HepG2 (cell line): ENCODE data around the gene TMEM253. TPM values are rescaled to one million over a fixed set of nuclear protein-coding genes. Genes with fewer than 3 reads are reported as not detected.

Source experiments
- CCDC6 ChIP-seq: sonication (generic); formaldehyde crosslinking; IDR thresholded peaks from 2 replicates; pipeline ENCODE4 v1.8.1; 2022; ENCODE audit warnings: mild to moderate bottlenecking, missing genetic modification reagents, moderate library complexity
- ERF ChIP-seq: IDR thresholded peaks from 2 replicates; pipeline ENCODE4 v1.6.1; 2018; ENCODE audit warnings: missing biosample characterization, missing genetic modification reagents
- FOXO1 ChIP-seq: sonication (generic); formaldehyde crosslinking; IDR thresholded peaks from 2 replicates; pipeline ENCODE4 v1.4.0; 2020; ENCODE audit warnings: missing genetic modification reagents
- HNRNPK ChIP-seq: fragments of 200-400 bp; formaldehyde crosslinking; IDR thresholded peaks from 2 replicates; pipeline ENCODE4 v1.6.1; 2018; ENCODE audit warnings: low read length, low read depth, moderate library complexity, mild to moderate bottlenecking; ENCODE audit not compliant: poor library complexity, severe bottlenecking
- MBD4 ChIP-seq: IDR thresholded peaks from 2 replicates; pipeline ENCODE4 v1.6.1; 2012; ENCODE audit warnings: low read length, inconsistent platforms, borderline replicate concordance
- NBN ChIP-seq: fragments of 450-650 bp; conservative IDR thresholded peaks from 2 replicates; pipeline ENCODE4 v1.6.1; 2017
- RFXAP ChIP-seq: sonication (generic); formaldehyde crosslinking; IDR thresholded peaks from 2 replicates; pipeline ENCODE4 v1.4.0; 2020; ENCODE audit warnings: missing genetic modification reagents, borderline replicate concordance
- SNAPC4 ChIP-seq: sonication (generic); formaldehyde crosslinking; IDR thresholded peaks from 2 replicates; pipeline ENCODE4 v1.4.0; 2020; ENCODE audit warnings: mild to moderate bottlenecking, missing genetic modification reagents
- SOX6 ChIP-seq, 2 experiments: fragments of 450-650 bp in 1 of 2; sonication (generic) in 1 of 2; formaldehyde crosslinking in 1 of 2; IDR thresholded peaks; 2 replicates each; pipeline versions ENCODE4 v1.4.0 to v1.6.1; 2017 to 2020; ENCODE audit warnings: antibody characterized with exemption in 1 of 2, mild to moderate bottlenecking in 1 of 2, missing genetic modification reagents in 1 of 2
- THRA ChIP-seq: sonication (generic); formaldehyde crosslinking; IDR thresholded peaks from 2 replicates; pipeline ENCODE4 v1.4.0; 2020; ENCODE audit warnings: missing genetic modification reagents, borderline replicate concordance
- TIGD3 ChIP-seq: sonication (generic); formaldehyde crosslinking; IDR thresholded peaks from 2 replicates; pipeline ENCODE4 v1.5.1; 2020; ENCODE audit warnings: mild to moderate bottlenecking, missing genetic modification reagents, borderline replicate concordance
- TRAFD1 ChIP-seq: sonication (generic); formaldehyde crosslinking; IDR thresholded peaks from 2 replicates; pipeline ENCODE4 v1.5.1; 2020; ENCODE audit warnings: missing genetic modification reagents, mild to moderate bottlenecking, borderline replicate concordance
- UBTF ChIP-seq: sonication (generic); formaldehyde crosslinking; IDR thresholded peaks from 2 replicates; pipeline ENCODE4 v1.4.0; 2020; ENCODE audit warnings: mild to moderate bottlenecking, missing genetic modification reagents
- ZBTB38 ChIP-seq: sonication (generic); formaldehyde crosslinking; IDR thresholded peaks from 2 replicates; pipeline ENCODE4 v1.5.1; 2020; ENCODE audit warnings: mild to moderate bottlenecking, missing genetic modification reagents
- ZNF225 ChIP-seq: sonication (generic); formaldehyde crosslinking; IDR thresholded peaks from 2 replicates; pipeline ENCODE4 v1.4.0; 2020; ENCODE audit warnings: mild to moderate bottlenecking, missing genetic modification reagents
- ZNF44 ChIP-seq: sonication (generic); formaldehyde crosslinking; IDR thresholded peaks from 2 replicates; pipeline ENCODE4 v1.5.1; 2020; ENCODE audit warnings: mild to moderate bottlenecking, missing genetic modification reagents
- ZNF777 ChIP-seq: sonication (generic); formaldehyde crosslinking; IDR thresholded peaks from 2 replicates; pipeline ENCODE4 v1.4.0; 2020; ENCODE audit warnings: missing genetic modification reagents
- polyA plus RNA-seq, 8 experiments: library from polyadenylated mRNA; depleted of rRNA in 3 of 8; stranded (reverse) in 7 of 8; unstranded in 1 of 8; fragments of >200 nt; fragmentation: Illumina TruSeq in 4 of 8; extraction: Trizol in 4 of 8; gene quantifications; 2 replicates each; pipeline versions ENCODE4 v1.2.1 to v1.2.3, GENCODE V29; 2011 to 2016; ENCODE audit warnings: low read depth in 4 of 8, missing spikeins in 1 of 8, mixed read lengths in 1 of 8; ENCODE audit not compliant: insufficient read depth in 1 of 8
- total RNA-seq, 5 experiments: library from RNA; depleted of rRNA; stranded (reverse); fragments of >200 nt; fragmentation: Illumina TruSeq; extraction: Trizol; gene quantifications; 2 replicates each; pipeline ENCODE4 v1.2.3, GENCODE V29; 2016; ENCODE audit warnings: low read depth in 1 of 5

The TMEM253 gene
- total and polyA plus RNA-seq, 2 of the 13 experiments (the other 11 are each of a cell fraction or from before 2014, with no cell fraction given) = 0.29 to 0.45 TPM

- TF ChIP-seq ZNF225 (CRISPR knock-in tag) = no peak
- TF ChIP-seq UBTF = no peak
- peak; percentile 40; the same call in 1 of the 2 replicates for TF ChIP-seq ZBTB38 (CRISPR knock-in tag)
- TF ChIP-seq SOX6 (IDR thresholded peaks at IDR 0.05) = 0 out of 2 replicates have a peak, but pooled peaks have one; percentile 16
- TF ChIP-seq SOX6 (CRISPR knock-in tag; IDR thresholded peaks at IDR 0.05) = no peak
- TF ChIP-seq RFXAP (CRISPR knock-in tag) = no peak
- TF ChIP-seq TIGD3 (CRISPR knock-in tag) = no peak
- TF ChIP-seq THRA (CRISPR knock-in tag) = no peak
- TF ChIP-seq SNAPC4 (CRISPR knock-in tag) = no peak
- TF ChIP-seq ZNF44 (CRISPR knock-in tag) = no peak
- no peak for TF ChIP-seq HNRNPK
- no peak for TF ChIP-seq ERF (CRISPR knock-in tag)
- TF ChIP-seq FOXO1 = no peak
- TF ChIP-seq NBN = no peak
- TF ChIP-seq TRAFD1 (CRISPR knock-in tag) = no peak
- no peak for TF ChIP-seq CCDC6 (CRISPR knock-in tag)
- TF ChIP-seq ZNF777 (CRISPR knock-in tag) = no peak
- no peak for TF ChIP-seq MBD4
Observed at GRCh38 chr14:21059842-21060613, 40.8 kb upstream of the TMEM253 start (continued).
